Measurements from ENCODE around the gene FHAD1. TPM values are rescaled to one million over a fixed set of nuclear protein-coding genes. Genes with fewer than 3 reads are reported as not detected.
"Not testable (repeated sequence)": the region's sequence is repeated elsewhere in the genome, so short reads cannot be mapped to it uniquely, and the experiment has no call there.

Gene FHAD1
- total RNA-seq, 1 donor: 0.72 TPM

- no peaks in the 10 kb centered on the region for H3K9me3 ChIP-seq (ENCODE audit: low read depth, low read length)
- H3K4me2 ChIP-seq (ENCODE audit: insufficient read depth, low read length): peak overlapping the region; percentile 76
- H4K20me1 ChIP-seq (ENCODE audit: insufficient read depth, low read length): no peaks in the 10 kb centered on the region
- TF ChIP-seq CTCF (IDR thresholded peaks at IDR 0.05; ENCODE audit: extremely low read depth, low read depth, low read length): no peak
- peak overlapping the region; percentile 93 for H2AFZ ChIP-seq (ENCODE audit: low read length)
- H3K79me2 ChIP-seq (ENCODE audit: insufficient read depth, low read length): no peaks in the 10 kb centered on the region
- no peaks in the 10 kb centered on the region for H3K36me3 ChIP-seq (ENCODE audit: insufficient read depth, low read length)
- H3K4me3 ChIP-seq (ENCODE audit: insufficient read depth, low read length): peak overlapping the region; percentile 56
- H3K4me1 ChIP-seq (ENCODE audit: insufficient read depth, low read length): peaks cover 9% of the 10 kb centered on the region
- H3K27ac ChIP-seq (ENCODE audit: low read depth, low read length): no peak overlapping the region
- no peak for DNase-seq (ENCODE audit: insufficient read length, low spot score, missing footprints)
- no peaks in the 10 kb centered on the region for H3K27me3 ChIP-seq (ENCODE audit: insufficient read depth, low read length)
Observed at GRCh38 chr1:15305468-15305770, 58.4 kb downstream of the FHAD1 start.

- not testable (repeated sequence) for H3K79me2 ChIP-seq (ENCODE audit: insufficient read depth, low read length); H2AFZ ChIP-seq (ENCODE audit: low read length); DNase-seq (ENCODE audit: insufficient read length, low spot score, missing footprints); H4K20me1 ChIP-seq (ENCODE audit: insufficient read depth, low read length); H3K27ac ChIP-seq (ENCODE audit: low read depth, low read length); H3K4me3 ChIP-seq (ENCODE audit: insufficient read depth, low read length); H3K4me1 ChIP-seq (ENCODE audit: insufficient read depth, low read length); H3K4me2 ChIP-seq (ENCODE audit: insufficient read depth, low read length); H3K36me3 ChIP-seq (ENCODE audit: insufficient read depth, low read length); H3K27me3 ChIP-seq (ENCODE audit: insufficient read depth, low read length); H3K9me3 ChIP-seq (ENCODE audit: low read depth, low read length)
Observed at GRCh38 chr1:15306352-15306751, 59.3 kb downstream of the FHAD1 start.

GRCh38 chr1:15308135-15308534, 61.1 kb downstream of the FHAD1 start:
- no peaks in the 10 kb centered on the region for H3K9me3 ChIP-seq (ENCODE audit: low read depth, low read length)
- H3K36me3 ChIP-seq (ENCODE audit: insufficient read depth, low read length): no peaks in the 10 kb centered on the region
- DNase-seq (ENCODE audit: insufficient read length, low spot score, missing footprints): no peak

GRCh38 chr1:15308621-15309027, 61.6 kb downstream of the FHAD1 start:
- Histone ChIP-seq H4K20me1 (ENCODE audit: insufficient read depth, low read length) (no peaks in the 10 kb centered on the region), H3K36me3 (ENCODE audit: insufficient read depth, low read length) (no peaks in the 10 kb centered on the region), H3K9me3 (ENCODE audit: low read depth, low read length) (no peaks in the 10 kb centered on the region), H3K27ac (ENCODE audit: low read depth, low read length) (no peak overlapping the region), H2AFZ (ENCODE audit: low read length) (no peak overlapping the region), H3K4me1 (ENCODE audit: insufficient read depth, low read length) (peaks cover 9% of the 10 kb centered on the region), H3K4me3 (ENCODE audit: insufficient read depth, low read length) (no peak overlapping the region), H3K4me2 (ENCODE audit: insufficient read depth, low read length) (no peak overlapping the region), H3K27me3 (ENCODE audit: insufficient read depth, low read length) (no peaks in the 10 kb centered on the region), H3K79me2 (ENCODE audit: insufficient read depth, low read length) (no peaks in the 10 kb centered on the region)
- DNase-seq (ENCODE audit: insufficient read length, low spot score, missing footprints): no peak
- no peak for TF ChIP-seq CTCF (IDR thresholded peaks at IDR 0.05; ENCODE audit: extremely low read depth, low read depth, low read length)

More at GRCh38 chr1:15308135-15308534, 61.1 kb downstream of the FHAD1 start:
- Histone ChIP-seq H2AFZ (ENCODE audit: low read length) (no peak overlapping the region), H3K4me1 (ENCODE audit: insufficient read depth, low read length) (peaks cover 9% of the 10 kb centered on the region), H3K79me2 (ENCODE audit: insufficient read depth, low read length) (no peaks in the 10 kb centered on the region), H3K27me3 (ENCODE audit: insufficient read depth, low read length) (no peaks in the 10 kb centered on the region), H3K4me2 (ENCODE audit: insufficient read depth, low read length) (no peak overlapping the region), H4K20me1 (ENCODE audit: insufficient read depth, low read length) (no peaks in the 10 kb centered on the region), H3K27ac (ENCODE audit: low read depth, low read length) (no peak overlapping the region), H3K4me3 (ENCODE audit: insufficient read depth, low read length) (no peak overlapping the region)
- TF ChIP-seq CTCF (IDR thresholded peaks at IDR 0.05; ENCODE audit: extremely low read depth, low read depth, low read length): no peak

GRCh38 chr1:15309687-15310086, 62.7 kb downstream of the FHAD1 start:
- TF ChIP-seq CTCF (IDR thresholded peaks at IDR 0.05; ENCODE audit: extremely low read depth, low read depth, low read length): no peak
- Histone ChIP-seq H3K27ac (ENCODE audit: low read depth, low read length) (no peak overlapping the region), H3K4me1 (ENCODE audit: insufficient read depth, low read length) (peaks cover 7% of the 10 kb centered on the region), H3K4me2 (ENCODE audit: insufficient read depth, low read length) (no peak overlapping the region), H3K79me2 (ENCODE audit: insufficient read depth, low read length) (no peaks in the 10 kb centered on the region), H3K36me3 (ENCODE audit: insufficient read depth, low read length) (no peaks in the 10 kb centered on the region), H3K27me3 (ENCODE audit: insufficient read depth, low read length) (no peaks in the 10 kb centered on the region), H4K20me1 (ENCODE audit: insufficient read depth, low read length) (no peaks in the 10 kb centered on the region), H2AFZ (ENCODE audit: low read length) (no peak overlapping the region), H3K9me3 (ENCODE audit: low read depth, low read length) (no peaks in the 10 kb centered on the region), H3K4me3 (ENCODE audit: insufficient read depth, low read length) (no peak overlapping the region)
- DNase-seq (ENCODE audit: insufficient read length, low spot score, missing footprints): no peak

Data from osteoblast (primary cell).